Cardiac muscle cell (in vitro differentiated cells and primary cell): ENCODE measurements around the gene EYA2. TPM values are rescaled to one million over a fixed set of nuclear protein-coding genes. Genes with fewer than 3 reads are reported as not detected.

Source experiments
- DNase-seq, 2 donors: peaks; one replicate each; pipeline versions ENCODE4 v3.0.0 to v3.0.0-alpha.2; 2010 to 2017; ENCODE audit warnings: low read depth in 1 of 2, low spot score in 1 of 2
- H3K27ac ChIP-seq: fragments of 200-600 bp; sonication (generic); 2 replicates; pipeline ENCODE4 v1.5.1; 2016
- H3K27me3 ChIP-seq: fragments of 200-600 bp; sonication (generic); 2 replicates; pipeline ENCODE4 v1.6.0; 2016; ENCODE audit warnings: control low read depth
- H3K36me3 ChIP-seq: fragments of 200-600 bp; sonication (generic); 2 replicates; pipeline ENCODE4 v1.5.1; 2016; ENCODE audit warnings: control low read depth
- H3K4me1 ChIP-seq: fragments of 200-600 bp; sonication (generic); 2 replicates; pipeline ENCODE4 v1.8.1; 2017; ENCODE audit warnings: low read depth, mild to moderate bottlenecking, mixed run types
- H3K4me3 ChIP-seq: fragments of 200-600 bp; sonication (generic); 2 replicates; pipeline ENCODE4 v1.5.1; 2016; ENCODE audit warnings: mild to moderate bottlenecking
- H3K9me3 ChIP-seq: fragments of 200-600 bp; sonication (generic); 2 replicates; pipeline ENCODE4 v1.5.1; 2017; ENCODE audit warnings: low read depth, mild to moderate bottlenecking, control low read depth
- CTCF ChIP-seq: IDR thresholded peaks from 2 replicates; pipeline ENCODE4 v1.5.1; 2012; ENCODE audit warnings: low read depth, mild to moderate bottlenecking, low read length
- polyA plus RNA-seq: library from polyadenylated mRNA; unstranded; fragments of >200 nt; fragmentation: Nextera tagmentation; extraction: Ambion mirVana; gene quantifications from 2 replicates; pipeline ENCODE4 v1.2.1, GENCODE V29; 2016
- total RNA-seq: library from RNA; depleted of rRNA; stranded (reverse); fragments of >200 nt; gene quantifications from 2 replicates; pipeline ENCODE4 v1.2.3, GENCODE V29; 2016

EYA2 gene
- total and polyA plus RNA-seq, 2 experiments from 2014 or later = 0.30 TPM; not detected in 1

GRCh38 chr20:47051936-47052526 is 157.4 kb downstream of the EYA2 start:
- Histone ChIP-seq H3K4me3 (no peak overlapping the region), H3K36me3 (no peaks in the 10 kb centered on the region), H3K4me1 (no peaks in the 10 kb centered on the region), H3K27me3 (no peaks in the 10 kb centered on the region), H3K27ac (no peak overlapping the region), H3K9me3 (no peaks in the 10 kb centered on the region)
- DNase-seq = no peak
- TF ChIP-seq CTCF = no peak

GRCh38 chr20:47054506-47054905 is 159.9 kb downstream of the EYA2 start:
- TF ChIP-seq CTCF = no peak

GRCh38 chr20:47054945-47055344 is 160.3 kb downstream of the EYA2 start:
- no peaks in the 10 kb centered on the region for H3K4me1 ChIP-seq
- H3K9me3 ChIP-seq = no peaks in the 10 kb centered on the region
- DNase-seq = no peak
- no peak overlapping the region for H3K27ac ChIP-seq
- H3K36me3 ChIP-seq = no peaks in the 10 kb centered on the region
- no peaks in the 10 kb centered on the region for H3K27me3 ChIP-seq
- no peak overlapping the region for H3K4me3 ChIP-seq
- no peak for TF ChIP-seq CTCF

More at GRCh38 chr20:47054506-47054905, 159.9 kb downstream of the EYA2 start:
- no peaks in the 10 kb centered on the region for H3K9me3 ChIP-seq
- no peaks in the 10 kb centered on the region for H3K36me3 ChIP-seq
- H3K4me3 ChIP-seq = no peak overlapping the region
- H3K27ac ChIP-seq = no peak overlapping the region
- no peaks in the 10 kb centered on the region for H3K27me3 ChIP-seq
- DNase-seq = no peak
- no peaks in the 10 kb centered on the region for H3K4me1 ChIP-seq

GRCh38 chr20:47055699-47056369 is 161.2 kb downstream of the EYA2 start:
- H3K9me3 ChIP-seq = no peaks in the 10 kb centered on the region
- DNase-seq = no peak
- H3K27me3 ChIP-seq = no peaks in the 10 kb centered on the region
- H3K27ac ChIP-seq = no peak overlapping the region
- no peak for TF ChIP-seq CTCF
- H3K36me3 ChIP-seq = no peaks in the 10 kb centered on the region
- no peak overlapping the region for H3K4me3 ChIP-seq
- no peaks in the 10 kb centered on the region for H3K4me1 ChIP-seq

- Histone ChIP-seq H3K4me3 (no peak overlapping the region), H3K27ac (no peak overlapping the region), H3K4me1 (no peaks in the 10 kb centered on the region), H3K27me3 (no peaks in the 10 kb centered on the region), H3K9me3 (no peaks in the 10 kb centered on the region), H3K36me3 (no peaks in the 10 kb centered on the region)
- no peak for DNase-seq
- TF ChIP-seq CTCF = no peak
Measured at GRCh38 chr20:47057661-47058060, 163.0 kb downstream of the EYA2 start.
